Pancreas (tissue), 10 donors: ENCODE measurements around the gene ADK. TPM values are rescaled to one million over a fixed set of nuclear protein-coding genes. Genes with fewer than 3 reads are reported as not detected.

Source experiments
- ATAC-seq, 4 donors: fragments of 200-7000 bp; cut with Tn5 transposase; one replicate each; pipeline versions ENCODE4 v1.8.0 to v1.9.1; 2020; ENCODE audit warnings: mild to moderate bottlenecking in 4 of 4, moderate library complexity in 4 of 4
- DNase-seq, 6 donors: peaks; one replicate each; pipeline ENCODE4 v3.0.0-alpha.2; 2020
- FAIRE-seq: peaks from 2 replicates; lab custom pipeline; 2012; peaks lifted over from hg19 to GRCh38; lab: Jason Lieb, UNC
- H3K27ac ChIP-seq, 4 donors: fragments of 200-600 bp; sonication (generic); 1 replicate in 3 of 4; 2 replicates in 1 of 4; pipeline versions ENCODE4 v1.5.0 to v1.8.0; 2020
- H3K27me3 ChIP-seq, 4 donors: fragments of 200-600 bp; one replicate each; pipeline ENCODE4 v1.8.0; 2021
- H3K36me3 ChIP-seq, 3 donors: fragments of 200-600 bp; sonication (generic) in 1 of 3; one replicate each; pipeline versions ENCODE4 v1.5.0 to v1.8.0; 2020 to 2021
- H3K4me1 ChIP-seq, 3 donors: fragments of 200-600 bp; one replicate each; pipeline ENCODE4 v1.8.0; 2021
- H3K4me3 ChIP-seq, 4 donors: fragments of 200-600 bp; sonication (generic) in 2 of 4; one replicate each; pipeline versions ENCODE4 v1.5.0 to v1.8.0; 2020 to 2021
- H3K9me3 ChIP-seq, 4 donors: fragments of 200-600 bp; one replicate each; pipeline ENCODE4 v1.8.0; 2021
- CTCF ChIP-seq, 4 donors: fragments of 200-600 bp; sonication (generic) in 3 of 4; IDR thresholded peaks; one replicate each; pipeline versions ENCODE4 v1.5.0 to v1.8.0; 2021; ENCODE audit warnings: antibody characterized with exemption in 4 of 4
- WGBS, 2 donors: extraction: QIAGEN DNeasy Blood & Tissue Kit; methylation state at CpG; one replicate each; pipeline ENCODE4 v1.1.7; 2013; 5-methylcytosine and 5-hydroxymethylcytosine counted together
- intact Hi-C, 3 donors: fragments of 100-400 bp; cut with DNase I; formaldehyde crosslinking; loops; one replicate each; pipeline versions ENCODE4 v1.11.1 to v1.14.2; 2022
- polyA plus RNA-seq, 2 donors: library from polyadenylated mRNA; stranded (reverse); fragments of 200-250 nt; gene quantifications; one replicate each; pipeline ENCODE4 v1.2.3, GENCODE V29; 2013
- total RNA-seq, 6 donors: library from RNA; stranded (reverse); fragmentation: NEBNext Ultra II Directional in 4 of 6; extraction: Animal tissue kit (Norgen Biotek cat#: 25700) in 4 of 6; gene quantifications; one replicate each; pipeline versions ENCODE4 v1.2.1 to v1.2.4, GENCODE V29; 2021 to 2023
- donor health status: healthy with polysubstance abuse.
- donor health status: DM: no; HTN: no; CAD: no; lungs with moderate emphysema.
- donor health status: DM: no; HTN: no; CAD: no.
- donor health status: control.
- donor health status: control.
- donor health status: Bipolar disorder and iron deficiency.
- donor health status: DM: yes; HTN: yes; CAD: no.
- donor health status: DM: no; HTN: no; CAD: no.
- donor health status: DM: no; HTN: no; CAD: no.
- donor health status: DM: yes; HTN: yes; CAD: no.

The ADK gene
- total and polyA plus RNA-seq, 8 donors: 6.5 to 17.3 (median 13.4) TPM

- no peaks in the 10 kb centered on the region for H3K36me3 ChIP-seq
- H3K9me3 ChIP-seq: no peaks in the 10 kb centered on the region
- no peaks in the 10 kb centered on the region for H3K27me3 ChIP-seq
- H3K27ac ChIP-seq: no peak overlapping the region
- H3K4me1 ChIP-seq: peaks cover 0 to 18% (median 17%) of the 10 kb centered on the region in 3 donors
- intact Hi-C loops: no loop called here
- DNase-seq (no peak), ATAC-seq (no peak), FAIRE-seq (no peak)
- H3K4me3 ChIP-seq: no peak overlapping the region
- no peak for TF ChIP-seq CTCF (IDR thresholded peaks at IDR 0.05)
- WGBS, 2 donors: 98 to 100% methylated on average over 1 of the region's 1 CpG
These were observed 534.5 kb downstream of the ADK start for GRCh38 chr10:74685564-74685963.

- no peak for TF ChIP-seq CTCF (IDR thresholded peaks at IDR 0.05)
- H3K27ac ChIP-seq: no peak overlapping the region
- FAIRE-seq: no peak
- no peak overlapping the region for H3K4me3 ChIP-seq
- H3K36me3 ChIP-seq: no peaks in the 10 kb centered on the region
- ATAC-seq: no peak
- H3K27me3 ChIP-seq: no peaks in the 10 kb centered on the region
- intact Hi-C loops: no loop called here
- no peaks in the 10 kb centered on the region for H3K9me3 ChIP-seq
- WGBS, 2 donors: 96 to 99% methylated on average over 4 of the region's 4 CpGs
- DNase-seq: no peak
- H3K4me1 ChIP-seq: no peaks in the 10 kb centered on the region
These were observed 539.4 kb downstream of the ADK start for GRCh38 chr10:74690393-74690792.

DNA sequence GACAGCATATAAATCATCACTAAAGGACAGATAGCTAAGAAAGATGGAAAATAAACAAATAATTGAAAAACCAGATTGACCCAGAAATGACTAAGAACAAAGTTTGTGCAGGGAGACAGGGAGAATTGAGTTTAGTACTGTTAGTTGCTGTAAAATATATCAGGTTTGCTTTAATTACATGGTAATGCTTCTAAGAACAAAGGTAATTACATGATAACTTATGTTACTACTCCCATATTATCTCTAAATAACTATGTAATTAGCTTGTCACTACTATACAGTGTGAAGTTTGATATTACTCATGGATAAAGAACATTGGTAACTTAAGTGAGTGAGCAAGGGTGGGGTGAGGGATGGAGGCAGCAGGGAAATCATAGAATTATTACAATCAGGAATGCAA is 540.1 kb downstream of the ADK start:
- no peak for DNase-seq
- no peaks in the 10 kb centered on the region for H3K4me1 ChIP-seq

GRCh38 chr10:74704629-74705357 is 553.8 kb downstream of the ADK start:
- intact Hi-C loops: no loop called here
- H3K4me1 ChIP-seq: peaks cover 11 to 24% (median 18%) of the 10 kb centered on the region in 3 donors
- peak in 3 of 6 donors; percentile 40 to 47 (median 43) for DNase-seq
- H3K27ac ChIP-seq: peak overlapping the region in 2 of 4 donors; percentile 30 to 44
- WGBS, 2 donors: 16 to 23% methylated on average over 3 of the region's 3 CpGs
- peak; percentile 93 to 98 (median 96) for ATAC-seq
- no peak for FAIRE-seq
- no peak overlapping the region for H3K4me3 ChIP-seq
- H3K9me3 ChIP-seq: no peaks in the 10 kb centered on the region
- no peaks in the 10 kb centered on the region for H3K36me3 ChIP-seq
- H3K27me3 ChIP-seq: no peaks in the 10 kb centered on the region
- no peak for TF ChIP-seq CTCF (IDR thresholded peaks at IDR 0.05)

More for the DNA sequence above, 540.1 kb downstream of the ADK start:
- TF ChIP-seq CTCF (IDR thresholded peaks at IDR 0.05): no peak
- Histone ChIP-seq H3K27ac (no peak overlapping the region), H3K4me3 (no peak overlapping the region), H3K36me3 (no peaks in the 10 kb centered on the region), H3K9me3 (no peaks in the 10 kb centered on the region), H3K27me3 (no peaks in the 10 kb centered on the region)
- no peak for ATAC-seq
- no peak for FAIRE-seq
- intact Hi-C loops: no loop called here

- H3K36me3 ChIP-seq: no peaks in the 10 kb centered on the region
- 58 to 64% methylated on average over 3 of the region's 3 CpGs for WGBS, 2 donors
- intact Hi-C loops: no loop called here
- DNase-seq: no peak
- peak in 3 of 4 donors; percentile 17 to 44 (median 30) for ATAC-seq
- H3K9me3 ChIP-seq: no peaks in the 10 kb centered on the region
- H3K4me3 ChIP-seq: no peak overlapping the region
- FAIRE-seq: no peak
- TF ChIP-seq CTCF (IDR thresholded peaks at IDR 0.05): no peak
- peak overlapping the region in 2 of 4 donors; percentile 30 to 44 for H3K27ac ChIP-seq
- peaks cover 11 to 24% (median 18%) of the 10 kb centered on the region in 3 donors for H3K4me1 ChIP-seq
- no peaks in the 10 kb centered on the region for H3K27me3 ChIP-seq
These were observed 554.4 kb downstream of the ADK start for GRCh38 chr10:74705358-74705980.
